Bronchial epithelial cell (primary cell): Measurements from ENCODE around the gene MTA1. TPM values are rescaled to one million over a fixed set of nuclear protein-coding genes. Genes with fewer than 3 reads are reported as not detected.

Source experiments
- DNase-seq: peaks from one replicate; pipeline ENCODE4 v3.0.0-alpha.2; 2010; ENCODE audit warnings: low read depth
- FAIRE-seq: peaks from 2 replicates; lab custom pipeline; 2011; peaks lifted over from hg19 to GRCh38; lab: Jason Lieb, UNC
- H3K27me3 ChIP-seq: 2 replicates; pipeline ENCODE4 v1.5.1; 2011; ENCODE audit warnings: low read length; ENCODE audit not compliant: control insufficient read depth, insufficient read depth
- H3K36me3 ChIP-seq: 2 replicates; pipeline ENCODE4 v1.5.1; 2011; ENCODE audit warnings: low read length; ENCODE audit not compliant: control insufficient read depth, insufficient read depth
- H3K4me3 ChIP-seq: 2 replicates; pipeline ENCODE4 v1.5.1; 2011; ENCODE audit warnings: mild to moderate bottlenecking, low read depth, low read length, control low read depth
- total RNA-seq: library from RNA; depleted of rRNA; stranded (reverse); fragments of >200 nt; gene quantifications from 2 replicates; pipeline ENCODE4 v1.2.1, GENCODE V29; 2014
- TF ChIP-seq, protein P1 (sequence below): IDR thresholded peaks from 2 replicates; pipeline ENCODE4 v1.5.1; 2011; ENCODE audit warnings: mild to moderate bottlenecking, moderate library complexity, low read length, control low read depth, inconsistent platforms; ENCODE audit not compliant: insufficient read depth, severe bottlenecking

The MTA1 gene
- total RNA-seq, 1 donor from 2014 or later = 25.5 TPM

DNA sequence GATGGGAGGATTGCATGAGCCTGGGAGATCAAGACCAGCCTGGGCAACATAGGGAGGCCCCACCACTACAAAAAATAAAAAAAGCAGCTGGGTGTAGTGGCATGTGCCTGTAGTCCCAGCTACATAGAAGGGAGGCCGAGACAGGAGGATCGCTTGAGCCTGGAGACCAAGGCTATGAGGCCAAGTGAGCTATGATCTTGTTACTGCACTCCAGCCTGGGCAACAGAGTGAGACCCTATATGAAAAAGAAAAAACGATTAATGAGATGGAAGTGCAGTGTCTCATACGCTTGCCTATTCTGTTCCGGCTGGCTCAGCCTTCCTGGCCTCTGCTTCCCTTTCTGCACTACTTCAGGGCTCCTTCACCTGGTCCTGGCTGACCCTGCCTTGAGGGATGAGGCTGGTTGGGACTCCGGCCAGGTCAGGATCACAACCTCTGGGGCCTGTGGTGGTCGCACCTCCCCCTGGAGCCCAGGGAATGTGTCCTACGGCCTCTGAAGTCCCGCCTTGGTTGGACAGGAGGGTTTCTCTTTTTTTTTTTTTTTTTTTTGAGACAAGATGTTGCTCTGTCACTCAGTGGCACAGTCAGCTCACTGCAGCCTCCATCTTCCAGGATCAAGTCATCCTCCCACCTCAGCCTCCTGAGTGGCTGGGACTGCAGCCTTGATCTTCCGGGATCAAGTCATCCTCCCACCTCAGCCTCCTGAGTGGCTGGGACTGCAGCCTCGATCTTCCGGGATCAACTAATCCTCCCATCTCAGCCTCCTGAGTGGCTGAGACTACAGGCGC is 82.1 kb downstream of the MTA1 start:
- Histone ChIP-seq H3K27me3 (no peaks in the 10 kb centered on the region), H3K4me3 (no peak overlapping the region), H3K36me3 (peaks cover 3% of the 10 kb centered on the region)
- TF ChIP-seq, protein P1, sequence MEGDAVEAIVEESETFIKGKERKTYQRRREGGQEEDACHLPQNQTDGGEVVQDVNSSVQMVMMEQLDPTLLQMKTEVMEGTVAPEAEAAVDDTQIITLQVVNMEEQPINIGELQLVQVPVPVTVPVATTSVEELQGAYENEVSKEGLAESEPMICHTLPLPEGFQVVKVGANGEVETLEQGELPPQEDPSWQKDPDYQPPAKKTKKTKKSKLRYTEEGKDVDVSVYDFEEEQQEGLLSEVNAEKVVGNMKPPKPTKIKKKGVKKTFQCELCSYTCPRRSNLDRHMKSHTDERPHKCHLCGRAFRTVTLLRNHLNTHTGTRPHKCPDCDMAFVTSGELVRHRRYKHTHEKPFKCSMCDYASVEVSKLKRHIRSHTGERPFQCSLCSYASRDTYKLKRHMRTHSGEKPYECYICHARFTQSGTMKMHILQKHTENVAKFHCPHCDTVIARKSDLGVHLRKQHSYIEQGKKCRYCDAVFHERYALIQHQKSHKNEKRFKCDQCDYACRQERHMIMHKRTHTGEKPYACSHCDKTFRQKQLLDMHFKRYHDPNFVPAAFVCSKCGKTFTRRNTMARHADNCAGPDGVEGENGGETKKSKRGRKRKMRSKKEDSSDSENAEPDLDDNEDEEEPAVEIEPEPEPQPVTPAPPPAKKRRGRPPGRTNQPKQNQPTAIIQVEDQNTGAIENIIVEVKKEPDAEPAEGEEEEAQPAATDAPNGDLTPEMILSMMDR = no peak
- FAIRE-seq (no peak), DNase-seq (no peak)

DNA sequence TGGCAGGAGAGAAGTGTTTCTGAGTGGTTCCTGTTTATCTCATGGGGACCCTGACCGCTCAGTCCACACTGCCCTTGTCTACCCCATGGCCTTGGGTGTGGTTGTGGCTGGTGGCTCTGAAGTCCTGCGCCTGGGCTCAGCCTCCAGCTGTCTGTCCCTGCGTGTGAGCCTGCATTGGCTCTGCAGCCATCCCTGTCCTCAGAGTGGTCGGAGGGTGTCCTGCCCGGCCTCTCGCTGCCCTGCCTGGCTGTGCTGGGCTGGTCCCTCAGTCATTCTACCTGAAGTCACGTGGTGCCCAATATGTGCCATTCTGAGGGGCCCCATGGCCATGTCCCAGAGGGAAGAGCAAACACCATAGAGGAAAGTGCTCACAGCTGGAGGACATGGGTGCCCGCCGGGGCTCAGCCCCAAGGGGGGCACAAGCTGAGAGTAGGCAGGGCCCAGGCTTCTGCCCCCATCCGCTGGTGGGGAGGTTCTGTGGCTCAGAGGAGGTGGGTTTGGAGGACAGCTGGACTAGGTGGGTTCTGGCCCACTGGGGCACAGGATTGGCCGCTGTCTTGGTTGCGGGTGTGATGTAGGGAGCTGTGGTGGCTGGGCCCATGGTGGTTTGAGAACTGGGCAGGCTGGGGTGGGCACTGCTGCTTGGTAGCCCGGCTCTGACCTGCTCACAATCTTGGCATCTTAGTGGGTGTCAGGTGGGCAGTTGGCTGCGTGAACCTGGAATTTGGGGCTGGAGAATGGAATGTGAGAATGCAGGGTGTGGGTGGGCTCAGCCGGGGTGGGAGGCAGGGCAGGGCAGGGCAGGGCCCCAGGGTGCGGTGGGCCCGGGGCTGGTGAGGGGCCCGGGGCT is 83.0 kb downstream of the MTA1 start:
- FAIRE-seq (no peak), DNase-seq (no peak)
- no peak overlapping the region for H3K4me3 ChIP-seq
- no peaks in the 10 kb centered on the region for H3K27me3 ChIP-seq
- peaks cover 3% of the 10 kb centered on the region for H3K36me3 ChIP-seq
- TF ChIP-seq, protein P1 = no peak

DNA sequence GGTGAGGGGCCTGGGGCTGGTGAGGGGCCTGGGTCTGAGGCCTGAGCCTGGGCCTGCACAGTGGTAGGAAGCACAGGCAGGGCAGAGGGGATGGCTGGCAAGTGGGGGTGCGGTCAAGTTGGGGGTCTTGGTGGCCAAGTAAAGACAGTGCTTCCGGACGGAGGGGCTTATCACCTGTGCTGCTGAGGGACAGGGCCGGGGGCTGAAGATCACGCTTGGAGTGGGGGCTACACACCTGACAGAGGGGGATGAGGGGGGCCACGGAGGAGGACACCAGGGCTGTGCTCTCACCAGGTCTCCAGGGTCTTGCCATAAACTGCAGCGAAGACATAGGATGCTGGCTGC is 83.6 kb downstream of the MTA1 start:
- Histone ChIP-seq H3K4me3 (no peak overlapping the region), H3K27me3 (peaks cover 3% of the 10 kb centered on the region), H3K36me3 (no peaks in the 10 kb centered on the region)
- TF ChIP-seq, protein P1 = no peak
- DNase-seq (no peak), FAIRE-seq (no peak)

DNA sequence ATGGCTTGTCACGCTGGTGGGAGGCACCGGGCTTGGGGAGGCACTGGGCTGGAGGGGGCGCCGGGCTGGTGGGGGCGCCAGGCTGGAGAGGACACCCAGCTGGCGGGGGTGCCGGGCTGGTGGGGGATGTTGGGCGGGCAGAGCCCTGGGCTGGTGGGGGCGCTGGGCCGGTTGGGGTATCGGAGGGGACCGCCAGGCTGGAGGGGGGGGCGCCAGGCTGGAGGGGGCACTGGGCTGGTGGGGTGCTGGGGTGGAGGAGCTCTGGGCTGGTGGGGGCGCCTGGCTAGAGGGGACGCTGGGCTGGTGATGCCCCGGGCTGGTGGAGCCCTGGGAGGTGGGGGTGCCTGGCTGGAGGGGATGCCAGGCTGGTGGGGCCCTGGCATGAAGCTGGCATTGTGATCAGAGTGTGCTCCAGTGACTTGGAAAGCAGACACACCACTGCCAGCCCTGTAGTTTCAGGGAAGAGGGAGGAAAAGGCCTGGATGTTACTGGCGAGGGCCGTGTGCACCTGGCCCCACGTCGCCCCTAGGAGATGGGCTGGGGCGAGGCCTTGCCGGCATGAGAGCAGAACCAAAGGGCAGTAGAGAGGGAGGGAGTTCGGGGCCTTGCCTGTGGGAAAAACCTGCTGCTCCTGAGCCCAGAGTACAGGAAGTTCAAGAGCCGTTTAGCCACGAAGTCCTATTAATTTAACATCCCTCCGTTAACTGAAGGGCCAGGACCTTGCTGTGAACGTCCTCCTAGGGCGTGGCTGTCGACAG is 84.5 kb downstream of the MTA1 start:
- Histone ChIP-seq H3K4me3 (no peak overlapping the region), H3K36me3 (no peaks in the 10 kb centered on the region), H3K27me3 (peaks cover 3% of the 10 kb centered on the region)
- DNase-seq (no peak), FAIRE-seq (no peak)
- TF ChIP-seq, protein P1 = no peak

DNA sequence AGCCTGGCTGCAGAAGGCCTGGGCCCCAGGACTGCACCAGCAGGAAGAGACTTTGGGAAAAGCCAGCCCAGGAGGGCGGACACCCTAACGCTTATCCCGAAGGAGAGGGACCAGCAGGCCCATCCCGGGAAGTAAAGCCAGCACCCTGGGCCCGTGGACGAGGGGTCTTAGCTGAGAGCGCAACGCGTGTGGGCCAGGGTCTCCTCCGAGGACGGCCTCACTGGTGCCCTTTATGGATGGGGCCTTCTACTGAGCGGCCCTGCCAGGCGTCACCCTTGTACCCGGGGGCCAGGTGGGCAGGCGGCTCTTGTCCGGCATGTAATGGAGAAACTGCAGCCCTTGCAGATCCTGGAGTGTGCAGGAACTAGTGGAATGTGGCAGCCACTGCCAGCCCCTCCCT is 85.5 kb downstream of the MTA1 start:
- no peak for FAIRE-seq
- Histone ChIP-seq H3K27me3 (peaks cover 3% of the 10 kb centered on the region), H3K4me3 (no peak overlapping the region), H3K36me3 (no peaks in the 10 kb centered on the region)
- TF ChIP-seq, protein P1 = no peak
- no peak for DNase-seq
